NT2/D1 (cell line): Measurements from ENCODE around the gene PIN1.

Experiments used
- SUZ12 ChIP-seq: IDR thresholded peaks from 2 replicates; pipeline ENCODE4 v1.6.1; 2011; ENCODE audit not compliant: insufficient read length, insufficient read depth; ENCODE audit errors: extremely low read depth
- YY1 ChIP-seq: IDR thresholded peaks from 2 replicates; pipeline ENCODE4 v1.6.1; 2011; ENCODE audit not compliant: insufficient read length, insufficient read depth
- ZNF274 ChIP-seq: IDR thresholded peaks from 2 replicates; pipeline ENCODE4 v1.6.1; 2011; ENCODE audit warnings: mild to moderate bottlenecking, low read depth, low read length

GRCh38 chr19:9828551-9829063, 6.5 kb upstream of the PIN1 start:
- TF ChIP-seq SUZ12 (no peak), ZNF274 (no peak), YY1 (no peak)
